HL-60/S4 treated with retinoic acid at 250 ng/mL for 4 days and 3 days (cell line): Measurements from ENCODE around the gene VPS37B.

Experiments used
- in situ Hi-C: fragments of 300-500 bp; cut with MboI; formaldehyde crosslinking; loops from 2 replicates; pipeline ENCODE4 v1.7.0; 2022; ENCODE audit warnings: low sequenced_read_pairs

Gene VPS37B

DNA sequence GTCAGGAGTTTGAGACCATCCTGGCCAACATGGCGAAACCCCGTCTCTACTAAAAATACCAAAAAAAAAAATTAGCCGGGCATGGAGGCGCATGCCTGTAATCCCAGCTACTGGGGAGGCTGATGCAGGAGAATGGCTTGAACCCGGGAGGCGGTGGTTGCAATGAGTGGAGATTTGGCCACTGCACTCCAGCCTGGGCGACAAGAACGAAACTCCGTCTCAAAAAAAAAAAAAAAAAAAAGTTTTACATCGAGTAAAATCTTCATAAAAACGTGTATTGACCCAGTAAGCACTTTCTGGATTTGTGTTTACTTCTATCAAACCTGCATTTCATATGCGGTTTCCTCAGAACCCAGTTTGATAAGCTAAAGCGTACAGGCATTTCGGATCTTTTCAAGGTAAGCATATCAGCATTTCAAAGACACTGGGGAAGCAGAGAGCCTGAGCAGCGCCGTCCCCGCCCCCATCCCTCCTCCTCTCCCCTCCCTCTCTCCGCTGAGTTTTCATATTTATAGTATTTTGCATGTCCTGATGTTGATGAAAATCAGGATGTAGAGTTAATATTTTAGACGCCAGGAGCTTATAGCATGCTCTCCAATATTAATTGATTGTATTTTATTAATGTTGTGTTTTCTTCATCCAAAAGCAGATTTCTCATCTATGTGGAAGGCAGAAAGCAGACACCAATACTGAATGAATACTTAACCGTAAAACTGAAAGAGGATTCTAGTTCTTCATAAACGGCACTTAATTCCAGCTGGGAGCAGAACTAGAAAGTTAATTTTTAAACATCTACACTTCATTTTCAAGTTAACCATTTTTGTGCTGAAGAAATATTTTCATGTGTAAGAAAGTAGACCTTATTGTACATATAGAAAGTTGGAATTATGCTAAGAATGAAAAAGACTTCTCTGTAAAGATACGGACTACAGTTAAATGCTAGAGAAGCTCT, 69.9 kb downstream of the VPS37B start:
- in situ Hi-C loops, result loop anchor here (25.0 kb wide), 1 partner anchor 411 kb away; the partner anchor contains the start of genes MPHOSPH9 and MTRFR

DNA sequence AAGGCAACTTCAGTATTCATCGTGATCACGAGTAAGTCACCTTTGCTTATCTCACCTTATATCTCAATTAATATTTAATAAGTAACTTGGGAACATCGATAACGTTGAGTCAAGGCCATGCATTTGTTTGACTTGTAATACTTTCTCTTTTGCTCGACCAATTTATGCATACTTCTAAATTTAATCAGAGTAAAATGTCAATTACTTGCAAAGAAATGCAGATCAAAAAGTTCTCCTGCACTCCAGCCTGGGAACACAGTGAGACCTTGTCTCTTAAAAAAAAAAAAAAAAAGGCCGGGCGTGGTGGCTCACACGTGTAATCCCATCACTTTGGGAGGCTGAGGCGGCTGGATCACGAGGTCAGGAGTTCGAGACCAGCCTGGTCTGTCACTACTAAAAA, 72.5 kb downstream of the VPS37B start:
- in situ Hi-C loops, result no loop called here

DNA sequence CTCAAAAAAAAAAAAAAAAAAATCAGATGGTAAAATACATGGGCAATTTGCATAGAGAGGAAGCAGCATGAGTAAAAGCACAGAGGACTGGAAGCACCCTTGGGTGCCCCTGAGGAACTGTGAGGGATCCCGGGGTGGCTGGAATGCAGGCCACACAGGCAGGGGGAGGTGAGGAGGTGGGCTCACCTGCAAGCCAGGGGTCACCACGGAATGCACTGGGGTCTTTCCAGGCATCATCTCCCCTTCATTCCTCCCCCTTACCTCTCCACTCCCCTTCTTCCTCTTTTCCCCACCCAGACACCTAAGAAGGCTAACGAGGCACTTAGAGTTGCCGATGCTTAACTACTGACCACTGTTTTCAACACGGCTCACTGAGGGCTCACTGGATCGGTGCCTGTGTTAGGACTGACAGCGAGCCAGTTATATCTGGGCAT, 75.1 kb downstream of the VPS37B start:
- in situ Hi-C loops, result no loop called here

- in situ Hi-C loops, result no loop called here
Measured at GRCh38 chr12:122820138-122820537, 75.8 kb downstream of the VPS37B start.

- in situ Hi-C loops, result no loop called here
Measured at GRCh38 chr12:122819209-122819785, 76.6 kb downstream of the VPS37B start.
